HEK293 (cell line): ENCODE data around the gene THSD7A.

ENCODE experiments used
- CTCF ChIA-PET: fragments of 350-600 bp; formaldehyde crosslinking; extraction: SDS; loops from one replicate; lab custom pipeline; 2021; ENCODE audit warnings: antibody characterized with exemption; lab: Yijun Ruan, JAX
- POLR2A ChIA-PET: fragments of 300-600 bp; formaldehyde crosslinking; extraction: SDS; loops from one replicate; lab custom pipeline; 2020; ENCODE audit warnings: antibody characterized with exemption, inconsistent platforms; lab: Yijun Ruan, JAX
- H3K27ac ChIP-seq: fragments of 200-500 bp; sonication (Bioruptor generic); 2 replicates; pipeline ENCODE4 v1.5.1; 2014; ENCODE audit warnings: low read depth, low read length, control low read depth, inconsistent platforms; ENCODE audit errors: extremely low read depth
- H3K36me3 ChIP-seq, 2 experiments: fragments of 200-500 bp in 1 of 2; sonication (Bioruptor generic) in 1 of 2; 1 replicate in 1 of 2; 2 replicates in 1 of 2; pipeline ENCODE4 v1.5.1; 2014 to 2017; ENCODE audit warnings: inconsistent platforms in 2 of 2, low read length in 2 of 2; ENCODE audit not compliant: control insufficient read depth in 2 of 2, insufficient read depth in 1 of 2
- H3K4me1 ChIP-seq: fragments of 200-500 bp; sonication (Bioruptor generic); 2 replicates; pipeline ENCODE4 v1.5.1; 2014; ENCODE audit warnings: mild to moderate bottlenecking, low read length, inconsistent platforms; ENCODE audit not compliant: control insufficient read depth, insufficient read depth
- H3K4me3 ChIP-seq: 2 replicates; pipeline ENCODE4 v1.5.1; 2011; ENCODE audit warnings: low read depth, mild to moderate bottlenecking, control low read depth, low read length, moderate library complexity
- H3K9me3 ChIP-seq: fragments of 200-500 bp; sonication (Bioruptor generic); 2 replicates; pipeline ENCODE4 v1.5.1; 2014; ENCODE audit warnings: low read depth, low read length, inconsistent platforms; ENCODE audit not compliant: control insufficient read depth, insufficient read depth
- BCL11B ChIP-seq: fragments of 450-650 bp; formaldehyde crosslinking; IDR thresholded peaks from 2 replicates; pipeline ENCODE4 v1.5.1; 2016; ENCODE audit warnings: low read depth, missing biosample characterization, missing genetic modification characterization
- FEZF1 ChIP-seq: fragments of 450-650 bp; formaldehyde crosslinking; IDR thresholded peaks from 2 replicates; pipeline ENCODE4 v1.5.1; 2016; ENCODE audit warnings: missing biosample characterization, missing genetic modification characterization
- GLI2 ChIP-seq: fragments of 450-650 bp; formaldehyde crosslinking; IDR thresholded peaks from 2 replicates; pipeline ENCODE4; 2017; ENCODE audit warnings: missing biosample characterization, missing genetic modification characterization, low read depth, borderline replicate concordance
- KLF16 ChIP-seq: fragments of 450-650 bp; formaldehyde crosslinking; IDR thresholded peaks from 2 replicates; pipeline ENCODE4 v1.5.1; 2017; ENCODE audit warnings: missing biosample characterization, missing genetic modification characterization
- MEIS1 ChIP-seq: sonication (generic); formaldehyde crosslinking; IDR thresholded peaks from 2 replicates; pipeline ENCODE4 v1.8.1; 2022; ENCODE audit warnings: missing genetic modification reagents, mild to moderate bottlenecking, borderline replicate concordance
- SCRT2 ChIP-seq: fragments of 450-650 bp; formaldehyde crosslinking; IDR thresholded peaks from 2 replicates; pipeline ENCODE4 v1.5.1; 2016; ENCODE audit warnings: missing biosample characterization, missing genetic modification characterization
- ZNF10 ChIP-seq: fragments of 450-650 bp; formaldehyde crosslinking; IDR thresholded peaks from 2 replicates; pipeline ENCODE4 v1.5.1; 2017; ENCODE audit warnings: missing biosample characterization, missing genetic modification characterization
- ZNF132 ChIP-seq: fragments of 450-650 bp; formaldehyde crosslinking; IDR thresholded peaks from 2 replicates; pipeline ENCODE4 v1.5.1; 2017; ENCODE audit warnings: missing biosample characterization, missing genetic modification characterization, borderline replicate concordance
- ZNF266 ChIP-seq: fragments of 450-650 bp; formaldehyde crosslinking; IDR thresholded peaks from 2 replicates; pipeline ENCODE4 v1.5.1; 2016; ENCODE audit warnings: missing biosample characterization, missing genetic modification characterization, low read depth
- ZNF404 ChIP-seq: fragments of 450-650 bp; formaldehyde crosslinking; IDR thresholded peaks from 2 replicates; pipeline ENCODE4 v1.5.1; 2017; ENCODE audit warnings: missing biosample characterization, missing genetic modification characterization
- ZNF426 ChIP-seq: fragments of 450-650 bp; formaldehyde crosslinking; IDR thresholded peaks from 2 replicates; pipeline ENCODE4 v1.5.1; 2017; ENCODE audit warnings: missing biosample characterization, missing genetic modification characterization, mild to moderate bottlenecking, inconsistent platforms, moderate library complexity
- ZNF548 ChIP-seq: fragments of 450-650 bp; formaldehyde crosslinking; IDR thresholded peaks from 2 replicates; pipeline ENCODE4 v1.5.1; 2016; ENCODE audit warnings: missing biosample characterization, missing genetic modification characterization
- ZNF623 ChIP-seq: fragments of 450-650 bp; formaldehyde crosslinking; IDR thresholded peaks from 2 replicates; pipeline ENCODE4 v1.5.1; 2016; ENCODE audit warnings: missing biosample characterization, missing genetic modification characterization
- ZNF664 ChIP-seq: fragments of 450-650 bp; formaldehyde crosslinking; IDR thresholded peaks from 2 replicates; pipeline ENCODE4 v1.5.1; 2016; ENCODE audit warnings: missing biosample characterization, missing genetic modification characterization
- ZNF777 ChIP-seq: fragments of 450-650 bp; formaldehyde crosslinking; IDR thresholded peaks from 2 replicates; pipeline ENCODE4 v1.5.1; 2017; ENCODE audit warnings: missing biosample characterization, missing genetic modification characterization, borderline replicate concordance
- ZNF843 ChIP-seq: fragments of 450-650 bp; formaldehyde crosslinking; IDR thresholded peaks from 2 replicates; pipeline ENCODE4 v1.5.1; 2016; ENCODE audit warnings: missing biosample characterization, missing genetic modification characterization
- TF ChIP-seq, protein P1 (sequence below): fragments of 450-650 bp; formaldehyde crosslinking; IDR thresholded peaks from 2 replicates; pipeline ENCODE4 v1.5.1; 2017; ENCODE audit warnings: missing biosample characterization, missing genetic modification characterization
- TF ChIP-seq, protein P2 (sequence below): fragments of 450-650 bp; formaldehyde crosslinking; IDR thresholded peaks from 2 replicates; pipeline ENCODE4 v1.5.1; 2016; ENCODE audit warnings: missing biosample characterization, missing genetic modification characterization
- TF ChIP-seq, protein P3 (sequence below): fragments of 450-650 bp; formaldehyde crosslinking; IDR thresholded peaks from 2 replicates; pipeline ENCODE4 v1.5.1; 2017; ENCODE audit warnings: missing biosample characterization, missing genetic modification characterization
- TF ChIP-seq, protein P4 (sequence below): fragments of 450-650 bp; formaldehyde crosslinking; IDR thresholded peaks from 2 replicates; pipeline ENCODE4 v1.5.1; 2016; ENCODE audit warnings: missing biosample characterization, missing genetic modification characterization

THSD7A gene

DNA sequence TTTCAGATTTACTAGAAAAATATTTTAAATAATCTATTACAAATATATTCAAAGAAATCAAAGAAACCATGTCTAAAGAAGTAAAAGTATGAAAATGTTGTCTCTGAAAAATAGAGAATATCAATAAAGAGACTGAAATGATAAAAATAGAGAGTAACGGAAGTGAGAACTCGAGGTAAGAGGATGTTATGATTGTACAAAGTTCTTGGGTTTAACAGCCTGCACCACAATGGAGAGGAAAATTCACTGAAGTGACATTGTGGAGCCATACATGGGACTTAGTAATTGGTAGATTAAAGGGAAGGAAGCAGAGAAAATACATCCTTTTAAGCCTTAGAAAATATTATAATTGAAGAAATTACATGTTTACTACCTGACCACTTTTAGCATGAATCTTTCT, 77.9 kb downstream of the THSD7A start:
- TF ChIP-seq ZNF426 (tag by site-specific recombination) (no peak), FEZF1 (tag by site-specific recombination) (no peak), ZNF843 (tag by site-specific recombination) (no peak), ZNF777 (no peak), ZNF623 (tag by site-specific recombination) (no peak), ZNF404 (tag by site-specific recombination) (no peak), MEIS1 (CRISPR knock-in tag) (no peak), ZNF548 (tag by site-specific recombination) (no peak), SCRT2 (tag by site-specific recombination) (no peak), ZNF10 (tag by site-specific recombination) (no peak), ZNF132 (no peak), GLI2 (tag by site-specific recombination) (no peak), ZNF266 (no peak), ZNF664 (no peak), KLF16 (no peak), BCL11B (tag by site-specific recombination) (no peak)
- TF ChIP-seq, protein P1, sequence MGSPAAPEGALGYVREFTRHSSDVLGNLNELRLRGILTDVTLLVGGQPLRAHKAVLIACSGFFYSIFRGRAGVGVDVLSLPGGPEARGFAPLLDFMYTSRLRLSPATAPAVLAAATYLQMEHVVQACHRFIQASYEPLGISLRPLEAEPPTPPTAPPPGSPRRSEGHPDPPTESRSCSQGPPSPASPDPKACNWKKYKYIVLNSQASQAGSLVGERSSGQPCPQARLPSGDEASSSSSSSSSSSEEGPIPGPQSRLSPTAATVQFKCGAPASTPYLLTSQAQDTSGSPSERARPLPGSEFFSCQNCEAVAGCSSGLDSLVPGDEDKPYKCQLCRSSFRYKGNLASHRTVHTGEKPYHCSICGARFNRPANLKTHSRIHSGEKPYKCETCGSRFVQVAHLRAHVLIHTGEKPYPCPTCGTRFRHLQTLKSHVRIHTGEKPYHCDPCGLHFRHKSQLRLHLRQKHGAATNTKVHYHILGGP (tag by site-specific recombination), result no peak
- TF ChIP-seq, protein P2, sequence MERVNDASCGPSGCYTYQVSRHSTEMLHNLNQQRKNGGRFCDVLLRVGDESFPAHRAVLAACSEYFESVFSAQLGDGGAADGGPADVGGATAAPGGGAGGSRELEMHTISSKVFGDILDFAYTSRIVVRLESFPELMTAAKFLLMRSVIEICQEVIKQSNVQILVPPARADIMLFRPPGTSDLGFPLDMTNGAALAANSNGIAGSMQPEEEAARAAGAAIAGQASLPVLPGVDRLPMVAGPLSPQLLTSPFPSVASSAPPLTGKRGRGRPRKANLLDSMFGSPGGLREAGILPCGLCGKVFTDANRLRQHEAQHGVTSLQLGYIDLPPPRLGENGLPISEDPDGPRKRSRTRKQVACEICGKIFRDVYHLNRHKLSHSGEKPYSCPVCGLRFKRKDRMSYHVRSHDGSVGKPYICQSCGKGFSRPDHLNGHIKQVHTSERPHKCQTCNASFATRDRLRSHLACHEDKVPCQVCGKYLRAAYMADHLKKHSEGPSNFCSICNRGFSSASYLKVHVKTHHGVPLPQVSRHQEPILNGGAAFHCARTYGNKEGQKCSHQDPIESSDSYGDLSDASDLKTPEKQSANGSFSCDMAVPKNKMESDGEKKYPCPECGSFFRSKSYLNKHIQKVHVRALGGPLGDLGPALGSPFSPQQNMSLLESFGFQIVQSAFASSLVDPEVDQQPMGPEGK (tag by site-specific recombination), result no peak
- TF ChIP-seq, protein P3, sequence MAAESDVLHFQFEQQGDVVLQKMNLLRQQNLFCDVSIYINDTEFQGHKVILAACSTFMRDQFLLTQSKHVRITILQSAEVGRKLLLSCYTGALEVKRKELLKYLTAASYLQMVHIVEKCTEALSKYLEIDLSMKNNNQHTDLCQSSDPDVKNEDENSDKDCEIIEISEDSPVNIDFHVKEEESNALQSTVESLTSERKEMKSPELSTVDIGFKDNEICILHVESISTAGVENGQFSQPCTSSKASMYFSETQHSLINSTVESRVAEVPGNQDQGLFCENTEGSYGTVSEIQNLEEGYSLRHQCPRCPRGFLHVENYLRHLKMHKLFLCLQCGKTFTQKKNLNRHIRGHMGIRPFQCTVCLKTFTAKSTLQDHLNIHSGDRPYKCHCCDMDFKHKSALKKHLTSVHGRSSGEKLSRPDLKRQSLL (tag by site-specific recombination), result no peak
- TF ChIP-seq, protein P4, sequence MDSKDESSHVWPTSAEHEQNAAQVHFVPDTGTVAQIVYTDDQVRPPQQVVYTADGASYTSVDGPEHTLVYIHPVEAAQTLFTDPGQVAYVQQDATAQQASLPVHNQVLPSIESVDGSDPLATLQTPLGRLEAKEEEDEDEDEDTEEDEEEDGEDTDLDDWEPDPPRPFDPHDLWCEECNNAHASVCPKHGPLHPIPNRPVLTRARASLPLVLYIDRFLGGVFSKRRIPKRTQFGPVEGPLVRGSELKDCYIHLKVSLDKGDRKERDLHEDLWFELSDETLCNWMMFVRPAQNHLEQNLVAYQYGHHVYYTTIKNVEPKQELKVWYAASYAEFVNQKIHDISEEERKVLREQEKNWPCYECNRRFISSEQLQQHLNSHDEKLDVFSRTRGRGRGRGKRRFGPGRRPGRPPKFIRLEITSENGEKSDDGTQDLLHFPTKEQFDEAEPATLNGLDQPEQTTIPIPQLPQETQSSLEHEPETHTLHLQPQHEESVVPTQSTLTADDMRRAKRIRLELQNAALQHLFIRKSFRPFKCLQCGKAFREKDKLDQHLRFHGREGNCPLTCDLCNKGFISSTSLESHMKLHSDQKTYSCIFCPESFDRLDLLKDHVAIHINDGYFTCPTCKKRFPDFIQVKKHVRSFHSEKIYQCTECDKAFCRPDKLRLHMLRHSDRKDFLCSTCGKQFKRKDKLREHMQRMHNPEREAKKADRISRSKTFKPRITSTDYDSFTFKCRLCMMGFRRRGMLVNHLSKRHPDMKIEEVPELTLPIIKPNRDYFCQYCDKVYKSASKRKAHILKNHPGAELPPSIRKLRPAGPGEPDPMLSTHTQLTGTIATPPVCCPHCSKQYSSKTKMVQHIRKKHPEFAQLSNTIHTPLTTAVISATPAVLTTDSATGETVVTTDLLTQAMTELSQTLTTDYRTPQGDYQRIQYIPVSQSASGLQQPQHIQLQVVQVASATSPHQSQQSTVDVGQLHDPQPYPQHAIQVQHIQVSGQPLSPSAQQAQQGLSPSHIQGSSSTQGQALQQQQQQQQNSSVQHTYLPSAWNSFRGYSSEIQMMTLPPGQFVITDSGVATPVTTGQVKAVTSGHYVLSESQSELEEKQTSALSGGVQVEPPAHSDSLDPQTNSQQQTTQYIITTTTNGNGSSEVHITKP (tag by site-specific recombination), result no peak
- ChIA-PET CTCF (no interaction called here), POLR2A (no interaction called here)
- Histone ChIP-seq H3K4me3 (no peak overlapping the region), H3K36me3 (no peaks in the 10 kb centered on the region), H3K9me3 (no peaks in the 10 kb centered on the region), H3K27ac (no peak overlapping the region), H3K4me1 (peaks cover 7% of the 10 kb centered on the region)
